Bronchial epithelial cell (primary cell): ENCODE results near the gene RAF1. TPM values are rescaled to one million over a fixed set of nuclear protein-coding genes. Genes with fewer than 3 reads are reported as not detected.
A peak's percentile ranks its signal among the peaks of the same experiment; 100 is the strongest.

Experiments used
- DNase-seq: peaks from one replicate; pipeline ENCODE4 v3.0.0-alpha.2; 2010; ENCODE audit warnings: low read depth
- FAIRE-seq: peaks from 2 replicates; lab custom pipeline; 2011; peaks lifted over from hg19 to GRCh38; lab: Jason Lieb, UNC
- H3K27me3 ChIP-seq: 2 replicates; pipeline ENCODE4 v1.5.1; 2011; ENCODE audit warnings: low read length; ENCODE audit not compliant: control insufficient read depth, insufficient read depth
- H3K36me3 ChIP-seq: 2 replicates; pipeline ENCODE4 v1.5.1; 2011; ENCODE audit warnings: low read length; ENCODE audit not compliant: control insufficient read depth, insufficient read depth
- H3K4me3 ChIP-seq: 2 replicates; pipeline ENCODE4 v1.5.1; 2011; ENCODE audit warnings: mild to moderate bottlenecking, low read depth, low read length, control low read depth
- CTCF ChIP-seq: IDR thresholded peaks from 2 replicates; pipeline ENCODE4 v1.5.1; 2011; ENCODE audit warnings: mild to moderate bottlenecking, moderate library complexity, low read length, control low read depth, inconsistent platforms; ENCODE audit not compliant: insufficient read depth, severe bottlenecking
- total RNA-seq: library from RNA; depleted of rRNA; stranded (reverse); fragments of >200 nt; gene quantifications from 2 replicates; pipeline ENCODE4 v1.2.1, GENCODE V29; 2014

Gene RAF1
- total RNA-seq, 1 donor from 2014 or later: 83.5 TPM

DNA sequence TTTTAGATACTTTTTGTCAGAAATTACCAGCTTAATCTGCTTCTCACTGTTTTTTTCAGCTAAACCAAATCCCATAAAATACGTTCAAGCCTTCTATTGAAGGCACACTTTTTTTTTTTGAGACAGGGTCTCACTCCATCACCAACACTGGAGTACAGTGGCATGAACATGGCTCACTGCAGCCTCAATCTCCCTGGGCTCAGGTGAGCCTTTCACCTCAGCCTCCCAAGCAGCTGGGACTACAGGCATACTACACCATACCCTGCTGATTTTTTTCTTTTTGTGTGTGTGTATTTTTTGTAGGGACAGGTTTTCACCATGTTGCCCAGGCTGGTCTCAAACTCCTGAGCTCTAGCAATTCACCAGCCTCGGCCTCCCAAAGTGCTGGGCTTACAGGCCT is 3.7 kb downstream of the RAF1 start:
- DNase-seq: no peak
- no peak for TF ChIP-seq CTCF
- no peaks in the 10 kb centered on the region for H3K27me3 ChIP-seq
- H3K36me3 ChIP-seq: no peaks in the 10 kb centered on the region
- no peak overlapping the region for H3K4me3 ChIP-seq
- FAIRE-seq: no peak

DNA sequence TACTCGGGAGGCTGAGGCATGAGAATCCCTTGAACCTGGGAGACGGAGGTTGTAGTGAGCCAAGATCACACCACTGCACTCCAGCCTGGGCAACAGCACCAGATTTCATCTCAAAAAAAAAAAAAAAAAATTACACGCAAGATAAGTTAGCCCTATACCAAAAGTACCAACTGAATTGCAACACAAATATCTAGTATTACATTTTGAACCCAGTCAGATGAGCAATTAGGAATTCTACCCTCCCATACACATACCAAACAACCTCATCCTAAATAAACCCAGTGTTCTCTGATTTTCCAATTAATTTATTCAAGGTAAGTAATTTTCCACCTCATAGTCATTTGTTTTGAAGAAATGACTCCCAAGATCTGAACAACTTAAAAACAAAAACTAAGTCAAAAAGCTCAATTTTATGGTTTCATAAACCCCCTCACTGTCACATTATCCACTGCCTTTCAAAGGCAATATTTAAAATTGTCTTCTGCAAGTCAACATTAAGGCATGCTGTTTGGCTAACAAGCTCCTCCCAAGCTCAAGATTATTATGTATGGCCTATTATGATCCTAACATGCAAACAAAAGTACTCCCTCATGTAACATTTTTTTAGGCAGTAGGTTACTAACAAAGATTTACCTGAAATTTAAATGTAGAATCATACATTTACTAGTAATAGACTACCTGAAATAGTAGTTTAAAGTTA is 4.5 kb downstream of the RAF1 start:
- DNase-seq: no peak
- no peak overlapping the region for H3K4me3 ChIP-seq
- no peaks in the 10 kb centered on the region for H3K36me3 ChIP-seq
- FAIRE-seq: no peak
- TF ChIP-seq CTCF: no peak
- no peaks in the 10 kb centered on the region for H3K27me3 ChIP-seq

GRCh38 chr3:12658593-12659058 is 5.3 kb downstream of the RAF1 start:
- no peaks in the 10 kb centered on the region for H3K27me3 ChIP-seq
- TF ChIP-seq CTCF: no peak
- DNase-seq: peak; percentile 53
- no peaks in the 10 kb centered on the region for H3K36me3 ChIP-seq
- FAIRE-seq: no peak
- no peak overlapping the region for H3K4me3 ChIP-seq

- no peak for TF ChIP-seq CTCF
- no peak for DNase-seq
- H3K4me3 ChIP-seq: no peak overlapping the region
- no peaks in the 10 kb centered on the region for H3K36me3 ChIP-seq
- FAIRE-seq: no peak
- H3K27me3 ChIP-seq: no peaks in the 10 kb centered on the region
These were observed 7.1 kb downstream of the RAF1 start for GRCh38 chr3:12656850-12657249.

DNA sequence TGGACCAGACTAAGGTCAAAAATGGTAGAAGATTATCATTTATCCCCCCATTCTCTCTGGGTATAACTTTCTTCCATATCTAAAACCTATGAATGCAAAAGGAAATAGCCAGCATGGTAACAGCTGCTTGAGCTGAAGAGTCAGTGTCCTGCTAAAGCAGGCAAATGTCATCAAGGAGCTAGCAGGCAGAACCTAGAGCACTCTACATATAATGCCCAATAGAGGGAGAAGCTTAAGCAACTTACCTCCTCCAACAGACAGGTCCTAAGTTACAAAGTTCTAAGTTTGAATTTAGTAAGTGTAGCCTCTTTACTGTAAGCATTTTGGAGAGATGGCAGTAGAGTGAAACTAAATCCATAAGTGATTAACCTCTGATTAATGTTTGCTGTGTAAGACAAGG is 7.7 kb downstream of the RAF1 start:
- no peak overlapping the region for H3K4me3 ChIP-seq
- no peak for DNase-seq
- no peaks in the 10 kb centered on the region for H3K36me3 ChIP-seq
- H3K27me3 ChIP-seq: no peaks in the 10 kb centered on the region
- no peak for TF ChIP-seq CTCF
- FAIRE-seq: no peak

DNA sequence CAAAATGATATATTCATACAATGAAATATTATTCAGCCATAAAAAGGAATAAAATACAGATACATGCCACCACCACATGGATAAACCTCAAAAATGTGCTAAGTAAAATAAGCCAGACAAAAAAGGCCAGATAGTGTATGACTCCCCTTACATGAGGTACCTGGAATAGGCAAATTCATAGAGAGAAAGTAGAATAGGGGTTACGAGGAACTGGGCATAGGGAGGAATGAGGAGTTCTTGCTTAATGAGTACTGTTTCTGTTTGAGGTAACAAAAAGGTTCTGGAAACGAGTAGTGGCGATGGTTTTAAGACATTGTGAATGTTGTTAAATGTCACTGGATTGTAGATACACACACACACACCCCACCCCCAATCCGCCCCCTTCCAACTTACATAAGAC is 8.2 kb downstream of the RAF1 start:
- H3K27me3 ChIP-seq: no peaks in the 10 kb centered on the region
- no peaks in the 10 kb centered on the region for H3K36me3 ChIP-seq
- no peak overlapping the region for H3K4me3 ChIP-seq
- FAIRE-seq: no peak
- TF ChIP-seq CTCF: no peak
- no peak for DNase-seq
